ENCODE data around the gene TNPO1.

The TNPO1 gene

GRCh38 chr5:72936893-72937292 is 120.4 kb downstream of the TNPO1 start:
- DNase-seq = no peak

- DNase-seq = no peak
Measured at GRCh38 chr5:72937517-72938061, 121.1 kb downstream of the TNPO1 start.

DNA sequence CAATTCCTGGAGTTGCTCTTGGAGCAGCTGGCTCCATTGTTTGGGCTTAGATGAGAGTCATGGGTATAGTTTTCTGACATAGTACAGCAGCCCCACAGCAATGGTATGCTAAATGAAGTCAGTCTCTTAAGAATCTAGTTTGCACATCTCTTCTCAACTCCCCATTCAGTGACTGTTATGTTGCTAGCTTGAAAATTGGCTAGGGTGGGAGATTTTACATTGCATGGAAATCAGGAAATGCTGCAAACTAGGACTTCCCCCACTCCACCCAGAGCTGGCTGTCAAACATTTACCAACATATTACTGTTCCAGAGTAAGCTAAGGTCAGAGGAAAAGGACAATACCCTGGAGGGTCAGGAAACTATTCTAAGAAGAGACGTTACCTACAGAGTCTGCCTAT is 121.7 kb downstream of the TNPO1 start:
- DNase-seq = no peak

DNA sequence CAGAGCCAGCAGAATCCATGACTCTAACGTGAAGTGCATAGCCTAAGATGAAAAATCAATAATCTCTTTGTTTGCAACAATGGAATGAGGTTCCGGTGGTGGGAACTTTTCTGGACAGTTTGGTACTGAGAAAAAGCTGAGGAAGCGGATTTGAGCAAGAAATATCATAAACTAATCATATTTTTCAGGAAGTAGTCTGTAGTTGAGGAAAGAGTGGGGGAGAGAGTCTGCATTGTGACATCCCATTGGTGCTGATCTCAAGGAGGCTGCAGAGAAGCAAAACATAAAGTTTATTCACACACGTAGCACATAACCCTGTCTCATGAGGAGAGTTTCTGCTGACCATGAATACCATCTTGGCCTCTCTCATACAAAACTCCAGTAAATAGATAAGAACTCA is 123.6 kb downstream of the TNPO1 start:
- DNase-seq = no peak

- no peak for DNase-seq
Measured at GRCh38 chr5:72943307-72943706, 126.8 kb downstream of the TNPO1 start.

GRCh38 chr5:72947498-72947897 is 131.0 kb downstream of the TNPO1 start:
- no peak for DNase-seq

DNA sequence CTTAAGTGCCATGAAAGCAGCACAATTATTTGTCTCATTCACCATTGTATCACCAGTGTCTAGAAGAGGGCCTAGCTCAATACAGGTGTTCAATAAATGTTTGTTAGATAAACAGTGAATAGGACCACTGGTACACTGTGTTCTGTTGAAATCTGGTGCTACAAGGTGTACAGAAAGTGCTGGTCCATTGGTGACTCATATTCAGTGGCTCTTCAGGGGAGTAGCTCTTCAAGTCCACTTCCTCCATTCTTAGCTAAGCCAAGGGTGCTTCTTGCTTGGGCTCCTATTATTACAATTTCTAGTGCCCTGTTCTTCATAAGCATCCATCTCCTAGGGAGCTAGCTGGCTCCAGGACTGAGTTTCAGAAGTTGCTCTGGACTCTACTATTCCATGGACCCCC is 133.0 kb downstream of the TNPO1 start:
- DNase-seq = no peak

GRCh38 chr5:72951671-72952468 is 135.4 kb downstream of the TNPO1 start:
- no peak for DNase-seq

- no peak for DNase-seq
Measured at GRCh38 chr5:72954389-72954788, 137.9 kb downstream of the TNPO1 start.

GRCh38 chr5:72955143-72955767 is 138.8 kb downstream of the TNPO1 start:
- DNase-seq = no peak

- DNase-seq = peak; percentile 91
Measured at GRCh38 chr5:72955768-72956323, 139.4 kb downstream of the TNPO1 start, which contains the start of gene FCHO2. TSS of gene FCHO2 (plus strand) at chr5:72956041. CDS start at chr5:72956097, 56 bp downstream.

DNA sequence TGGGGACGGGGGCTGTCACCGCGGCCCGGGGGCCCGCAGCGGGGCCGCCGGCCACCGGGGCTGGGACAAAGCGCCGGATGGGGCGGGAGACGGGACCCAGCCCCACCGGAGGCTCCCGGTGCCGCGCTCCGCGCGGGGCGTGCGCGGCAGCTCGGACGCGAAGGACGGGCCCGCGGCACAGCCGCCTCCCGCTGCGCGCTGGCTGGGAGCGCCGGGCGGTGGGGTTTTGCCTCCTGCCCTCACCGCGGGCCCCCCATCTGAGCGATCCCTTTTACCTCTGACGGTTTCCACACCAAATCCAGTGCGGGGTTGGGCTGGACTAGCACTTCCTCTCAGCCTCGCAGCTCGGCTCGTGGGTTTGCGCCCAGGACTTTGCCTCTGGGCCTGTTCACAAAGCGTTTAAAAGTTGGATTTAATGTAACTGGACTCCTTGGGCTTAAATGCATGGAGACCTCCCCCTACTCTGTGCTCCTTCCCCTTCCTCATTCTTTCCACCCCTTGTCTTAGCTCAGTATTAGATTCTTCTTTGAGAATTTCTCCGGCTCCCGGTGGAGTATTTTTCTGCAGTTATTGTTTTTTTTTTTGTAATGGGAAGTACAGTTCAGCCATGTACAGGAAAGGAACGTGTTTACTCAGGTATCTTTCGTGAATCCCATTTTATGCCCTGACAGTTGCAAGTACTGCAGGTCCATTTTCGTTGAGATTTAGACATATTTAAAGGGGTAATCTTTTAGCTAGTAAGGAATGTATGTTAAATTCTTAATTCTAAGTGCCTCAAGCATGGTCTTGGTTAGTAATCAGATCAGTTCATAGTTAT is 140.1 kb downstream of the TNPO1 start:
- peak; percentile 14 for DNase-seq

DNA sequence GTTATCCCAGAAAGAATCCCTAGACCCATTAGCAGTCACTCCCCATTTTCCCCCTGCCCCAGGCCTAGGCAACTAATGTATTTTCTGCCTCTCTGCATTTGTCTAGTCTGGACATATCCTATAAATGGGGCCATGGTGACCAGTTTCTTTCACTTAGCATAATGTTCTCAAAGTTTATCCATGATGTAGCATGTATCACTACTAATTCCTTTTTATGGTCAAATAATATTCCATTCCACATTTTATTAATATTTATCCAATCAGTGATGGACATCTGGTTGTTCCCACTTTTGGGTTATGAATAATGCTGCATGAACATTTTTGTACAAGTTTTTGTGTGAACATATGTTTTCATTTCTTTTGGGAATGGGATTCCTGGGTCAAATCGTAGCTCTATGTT is 140.9 kb downstream of the TNPO1 start:
- no peak for DNase-seq

GRCh38 chr5:72959257-72959656 is 142.8 kb downstream of the TNPO1 start:
- DNase-seq = no peak

Data from NCI-H1092 treated with DMSO at 0.1 percent for 48 hours (cell line).